Activated B cell treated with CpG ODN at 0.5 μM for 24 hours (primary cell): ENCODE data around the gene VPREB3. TPM values are rescaled to one million over a fixed set of nuclear protein-coding genes. Genes with fewer than 3 reads are reported as not detected.

ENCODE experiments used
- ATAC-seq: fragments of 200-7000 bp; cut with Tn5 transposase; one replicate; pipeline ENCODE4 v1.10.0; 2021; ENCODE audit warnings: low read depth, mild to moderate bottlenecking, moderate library complexity
- CTCF ChIA-PET: fragments of 350-600 bp; sonication (Branson Sonifier 250); formaldehyde crosslinking; loops from one replicate; lab custom pipeline; 2021; ENCODE audit warnings: antibody characterized with exemption; lab: Charles Lee
- POLR2A ChIA-PET: fragments of 350-600 bp; sonication (Branson Sonifier 250); formaldehyde crosslinking; loops from one replicate; lab custom pipeline; 2021; ENCODE audit warnings: antibody characterized with exemption; lab: Charles Lee
- DNase-seq: peaks from one replicate; pipeline ENCODE4 v3.0.0; 2022
- H3K27ac Mint-ChIP-seq: one replicate; pipeline ENCODE4 v1.8.0; 2020; ENCODE audit warnings: mixed read lengths
- H3K27me3 Mint-ChIP-seq: one replicate; pipeline ENCODE4 v1.8.0; 2021; ENCODE audit warnings: mixed read lengths
- H3K36me3 Mint-ChIP-seq: one replicate; pipeline ENCODE4 v1.8.0; 2021; ENCODE audit warnings: low read depth, mixed read lengths
- H3K4me1 Mint-ChIP-seq: one replicate; pipeline ENCODE4 v1.8.0; 2021; ENCODE audit warnings: mixed read lengths
- H3K4me3 Mint-ChIP-seq: one replicate; pipeline ENCODE4 v1.8.0; 2020; ENCODE audit warnings: mild to moderate bottlenecking, mixed read lengths
- H3K9me3 Mint-ChIP-seq: one replicate; pipeline ENCODE4 v1.8.0; 2020; ENCODE audit warnings: mixed read lengths
- CTCF ChIP-seq: fragments of 200-600 bp; IDR thresholded peaks from one replicate; pipeline ENCODE4 v1.8.0; 2022; ENCODE audit warnings: antibody characterized with exemption, mild to moderate bottlenecking
- intact Hi-C: fragments of 100-400 bp; cut with micrococcal nuclease; formaldehyde crosslinking; loops from one replicate; pipeline ENCODE4 v1.15.1; 2024
- total RNA-seq: library from RNA; stranded (reverse); gene quantifications from 2 replicates; pipeline ENCODE4 v1.2.3, GENCODE V29; 2022

VPREB3 gene
- total RNA-seq, 1 donor from 2014 or later: 15.9 TPM

- ChIA-PET CTCF (interaction anchor here (1.3 kb wide), 1 partner anchor 131 kb away, joined by 3 read pairs; no protein-coding TSS in a partner anchor), POLR2A (interaction anchor here (0.6 to 1.3 kb wide), 3 partner anchors 45 to 439 kb away, joined by 3 to 6 read pairs (median 3); partner anchors contain the start of gene IGLL1)
- peaks cover 11% of the 10 kb centered on the region for H3K36me3 Mint-ChIP-seq
- no peaks in the 10 kb centered on the region for H3K27me3 Mint-ChIP-seq
- H3K4me1 Mint-ChIP-seq: peaks cover 16% of the 10 kb centered on the region
- no peak for ATAC-seq
- no peak overlapping the region for H3K27ac Mint-ChIP-seq
- H3K4me3 Mint-ChIP-seq: no peak overlapping the region
- H3K9me3 Mint-ChIP-seq: no peaks in the 10 kb centered on the region
- intact Hi-C loops: loop anchor here (5.0 kb wide), 2 partner anchors 49 to 129 kb away; partner anchors contain the start of gene CHCHD10
- no peak for DNase-seq
- no peak for TF ChIP-seq CTCF
Observed at GRCh38 chr22:23718371-23719165, 35.7 kb downstream of the VPREB3 start.

GRCh38 chr22:23716811-23717801, 37.1 kb downstream of the VPREB3 start:
- POLR2A ChIA-PET: interaction anchor here (0.5 to 1.8 kb wide), 17 partner anchors 15 to 177 kb away, joined by 3 to 13 read pairs (median 4); partner anchors contain the start of genes DERL3, MIF, SLC2A11 and ZNF70
- peaks cover 16% of the 10 kb centered on the region for H3K4me1 Mint-ChIP-seq
- TF ChIP-seq CTCF: no peak
- peaks cover 20% of the 10 kb centered on the region for H3K36me3 Mint-ChIP-seq
- H3K27ac Mint-ChIP-seq: peak overlapping the region; percentile 69
- no peaks in the 10 kb centered on the region for H3K27me3 Mint-ChIP-seq
- intact Hi-C loops: loop anchor here (1.0 to 5.0 kb wide), 6 partner anchors 21 to 197 kb away; partner anchors contain the start of gene CHCHD10
- ATAC-seq (peak; percentile 97), DNase-seq (peak; percentile 81)
- CTCF ChIA-PET: interaction anchor here (0.8 kb wide), 1 partner anchor 133 kb away, joined by 3 read pairs; no protein-coding TSS in a partner anchor
- peak overlapping the region; percentile 81 for H3K4me3 Mint-ChIP-seq
- H3K9me3 Mint-ChIP-seq: no peaks in the 10 kb centered on the region

DNA sequence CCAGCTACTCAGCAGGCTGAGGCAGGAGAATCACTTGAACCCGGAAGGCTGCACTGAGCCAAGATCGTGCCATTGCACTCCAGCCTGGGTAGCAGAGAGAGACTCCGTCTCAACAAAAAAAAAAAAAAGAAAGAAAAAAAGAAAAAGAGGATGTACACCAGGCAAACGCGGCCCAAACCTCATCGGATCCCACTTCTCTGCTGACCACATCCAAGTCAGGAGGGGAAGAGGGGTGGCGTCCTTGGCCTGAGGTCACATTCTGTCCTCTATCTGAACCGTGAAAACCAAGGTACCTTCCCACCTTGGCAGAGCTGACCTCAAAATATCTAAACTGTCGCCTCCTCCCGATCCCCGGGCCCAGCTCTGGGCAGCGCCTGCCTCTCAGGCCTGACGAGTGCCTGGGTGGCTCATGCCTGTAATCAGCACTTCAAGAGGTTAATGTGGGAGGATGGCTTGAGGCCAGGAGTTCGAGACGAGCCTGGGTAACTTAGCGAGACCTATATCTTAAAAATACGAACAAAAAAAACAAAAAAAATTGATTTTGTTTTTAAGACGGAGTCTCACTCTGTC, 38.3 kb downstream of the VPREB3 start:
- intact Hi-C loops: loop anchor here (5.0 kb wide), 2 partner anchors 51 to 131 kb away; partner anchors contain the start of gene CHCHD10
- Mint-ChIP-seq H3K9me3 (no peaks in the 10 kb centered on the region), H3K27ac (no peak overlapping the region), H3K4me3 (peak overlapping the region; percentile 81), H3K36me3 (peaks cover 31% of the 10 kb centered on the region), H3K4me1 (peaks cover 16% of the 10 kb centered on the region), H3K27me3 (no peaks in the 10 kb centered on the region)
- no peak for TF ChIP-seq CTCF
- no peak for ATAC-seq
- POLR2A ChIA-PET: interaction anchor here (1.6 to 1.8 kb wide), 2 partner anchors 134 to 141 kb away, joined by 4 to 7 read pairs; partner anchors contain the start of gene SLC2A11
- no peak for DNase-seq
- CTCF ChIA-PET: interaction anchor here (0.7 to 0.8 kb wide), 2 partner anchors 120 to 134 kb away, joined by 3 read pairs; no protein-coding TSS in a partner anchor

DNA sequence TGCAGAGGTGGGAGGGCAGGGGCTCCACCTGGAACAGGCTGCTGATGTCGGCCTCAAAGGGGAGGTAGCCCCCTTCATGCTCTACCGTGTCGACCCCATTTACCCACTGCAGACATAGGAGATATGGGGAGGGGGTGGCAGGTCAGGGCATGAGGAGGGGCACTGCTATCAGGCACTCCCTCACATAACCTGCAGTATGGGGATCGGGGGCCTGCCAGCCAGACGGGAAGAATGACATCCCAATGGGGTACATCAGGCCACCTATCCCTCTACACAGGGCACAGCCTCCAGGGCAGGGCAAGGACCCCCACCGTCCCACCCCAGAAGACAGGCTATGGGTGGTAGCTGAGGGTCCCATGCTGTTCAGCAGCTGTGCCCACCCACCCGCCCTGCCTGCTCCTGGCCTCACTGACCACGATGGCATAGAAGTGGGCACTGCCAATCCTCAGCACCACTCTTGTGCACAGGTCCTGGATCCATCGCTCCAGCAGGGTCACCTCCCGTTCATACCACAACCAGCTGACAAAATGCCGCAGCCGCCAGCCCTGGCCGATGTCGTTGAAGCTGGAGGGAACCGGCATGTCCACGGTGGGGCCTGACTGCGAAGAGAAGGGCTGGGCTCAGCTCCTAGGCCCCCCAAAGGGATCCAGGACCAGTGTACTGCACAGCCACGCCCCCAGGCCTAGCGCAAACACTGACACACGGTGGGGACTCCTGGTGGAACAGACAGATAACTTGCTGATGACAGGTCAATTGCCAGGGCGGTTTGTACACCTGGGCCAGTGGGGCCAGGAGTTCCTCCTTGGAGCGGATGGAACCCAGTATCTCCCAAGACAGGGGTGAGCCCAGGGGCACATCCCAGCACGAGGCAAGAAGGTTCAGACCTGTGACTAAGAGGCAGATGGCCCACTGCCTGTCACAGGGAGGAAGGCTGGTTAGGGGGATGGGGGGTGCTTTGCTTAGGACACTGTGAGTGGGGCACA, 39.3 kb downstream of the VPREB3 start:
- intact Hi-C loops: loop anchor here (5.0 kb wide), 2 partner anchors 52 to 132 kb away; partner anchors contain the start of gene CHCHD10
- Mint-ChIP-seq H3K4me1 (peaks cover 16% of the 10 kb centered on the region), H3K27ac (no peak overlapping the region), H3K36me3 (peaks cover 41% of the 10 kb centered on the region), H3K9me3 (no peaks in the 10 kb centered on the region), H3K27me3 (no peaks in the 10 kb centered on the region), H3K4me3 (peak overlapping the region; percentile 68)
- TF ChIP-seq CTCF: no peak
- POLR2A ChIA-PET: no interaction called here
- ATAC-seq (no peak), DNase-seq (no peak)
- CTCF ChIA-PET: no interaction called here
